ENCODE measurements around the gene COL6A3.

COL6A3 gene

DNA sequence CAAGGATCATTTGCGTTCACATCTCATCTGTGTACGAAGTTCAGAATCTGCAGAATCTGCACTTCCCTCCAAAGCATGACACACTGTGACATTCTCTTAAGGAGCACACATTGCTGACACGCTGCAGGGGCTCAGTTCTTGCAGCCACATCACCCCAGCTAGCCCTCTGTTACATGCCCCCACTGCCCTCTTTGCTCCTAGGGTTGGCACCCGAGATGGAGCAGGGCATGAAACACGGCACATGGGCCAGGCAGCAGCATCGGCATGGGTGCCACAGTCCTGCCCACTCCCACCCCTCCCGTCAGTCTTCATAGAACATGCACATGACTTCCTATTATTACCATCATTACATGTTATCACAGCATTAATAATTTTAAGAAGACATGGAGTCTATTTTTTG is 76.4 kb downstream of the COL6A3 start:
- Histone ChIP-seq H3K27ac (ENCODE audit: low read depth, low read length) (no peak overlapping the region), H3K4me2 (ENCODE audit: low read length) (no peak overlapping the region), H3K4me3 (ENCODE audit: low read length) (no peak overlapping the region), H3K27me3 (ENCODE audit: control insufficient read depth, low read length) (0 out of 2 replicates have a peak, but pooled peaks cover 2% of the 10 kb centered on the region), H3K9me3 (ENCODE audit: control insufficient read depth, insufficient read depth, low read length) (no peaks in the 10 kb centered on the region), H3K4me1 (ENCODE audit: control insufficient read depth, low read length) (no peaks in the 10 kb centered on the region), H3K36me3 (ENCODE audit: control insufficient read depth, low read length) (no peaks in the 10 kb centered on the region), H3F3A (ENCODE audit: control insufficient read depth, insufficient read depth) (no peaks in the 10 kb centered on the region), H3K9me2 (replicated peaks; ENCODE audit: control insufficient read depth, low read length) (no peaks in the 10 kb centered on the region), H4K20me1 (ENCODE audit: control insufficient read depth, insufficient read depth, low read depth, low read length) (no peaks in the 10 kb centered on the region), H3K79me2 (ENCODE audit: control insufficient read depth, low read length) (no peaks in the 10 kb centered on the region)
- no peak for TF ChIP-seq EZH2phosphoT487 (IDR thresholded peaks at IDR 0.05; ENCODE audit: borderline replicate concordance, low read length)
- TF ChIP-seq, protein P1, sequence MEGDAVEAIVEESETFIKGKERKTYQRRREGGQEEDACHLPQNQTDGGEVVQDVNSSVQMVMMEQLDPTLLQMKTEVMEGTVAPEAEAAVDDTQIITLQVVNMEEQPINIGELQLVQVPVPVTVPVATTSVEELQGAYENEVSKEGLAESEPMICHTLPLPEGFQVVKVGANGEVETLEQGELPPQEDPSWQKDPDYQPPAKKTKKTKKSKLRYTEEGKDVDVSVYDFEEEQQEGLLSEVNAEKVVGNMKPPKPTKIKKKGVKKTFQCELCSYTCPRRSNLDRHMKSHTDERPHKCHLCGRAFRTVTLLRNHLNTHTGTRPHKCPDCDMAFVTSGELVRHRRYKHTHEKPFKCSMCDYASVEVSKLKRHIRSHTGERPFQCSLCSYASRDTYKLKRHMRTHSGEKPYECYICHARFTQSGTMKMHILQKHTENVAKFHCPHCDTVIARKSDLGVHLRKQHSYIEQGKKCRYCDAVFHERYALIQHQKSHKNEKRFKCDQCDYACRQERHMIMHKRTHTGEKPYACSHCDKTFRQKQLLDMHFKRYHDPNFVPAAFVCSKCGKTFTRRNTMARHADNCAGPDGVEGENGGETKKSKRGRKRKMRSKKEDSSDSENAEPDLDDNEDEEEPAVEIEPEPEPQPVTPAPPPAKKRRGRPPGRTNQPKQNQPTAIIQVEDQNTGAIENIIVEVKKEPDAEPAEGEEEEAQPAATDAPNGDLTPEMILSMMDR (IDR thresholded peaks at IDR 0.05; ENCODE audit: low read depth, low read length, poor library complexity, severe bottlenecking): no peak

DNA sequence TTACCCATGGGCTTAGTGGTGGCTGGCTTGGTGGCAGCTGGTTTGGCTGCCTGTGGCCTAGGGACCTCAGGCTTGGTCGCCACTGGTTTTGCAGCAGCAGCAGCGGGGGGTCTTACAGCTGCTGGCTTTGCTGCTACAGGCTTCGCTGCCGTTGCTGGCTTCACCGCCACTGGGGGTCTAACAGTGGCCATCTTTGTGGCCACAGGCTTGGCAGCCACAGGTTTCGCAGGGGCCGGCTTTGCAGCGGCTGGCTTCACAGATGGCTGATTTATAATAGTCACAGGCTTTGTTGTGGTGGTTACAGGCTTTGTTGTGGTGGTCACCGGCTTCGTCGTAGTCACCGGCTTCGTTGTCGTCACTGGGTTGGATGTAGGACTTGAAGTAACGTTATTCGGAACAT is 77.8 kb downstream of the COL6A3 start:
- H3K4me3 ChIP-seq (ENCODE audit: low read length): no peak overlapping the region
- 0 out of 2 replicates have a peak, but pooled peaks cover 5% of the 10 kb centered on the region for H3K27me3 ChIP-seq (ENCODE audit: control insufficient read depth, low read length)
- H3K27ac ChIP-seq (ENCODE audit: low read depth, low read length): no peak overlapping the region
- H3K4me1 ChIP-seq (ENCODE audit: control insufficient read depth, low read length): no peaks in the 10 kb centered on the region
- H3F3A ChIP-seq (ENCODE audit: control insufficient read depth, insufficient read depth): no peaks in the 10 kb centered on the region
- H3K4me2 ChIP-seq (ENCODE audit: low read length): no peak overlapping the region
- H3K9me3 ChIP-seq (ENCODE audit: control insufficient read depth, insufficient read depth, low read length): no peaks in the 10 kb centered on the region
- TF ChIP-seq, protein P1 (IDR thresholded peaks at IDR 0.05; ENCODE audit: low read depth, low read length, poor library complexity, severe bottlenecking): no peak
- TF ChIP-seq EZH2phosphoT487 (IDR thresholded peaks at IDR 0.05; ENCODE audit: borderline replicate concordance, low read length): no peak
- no peaks in the 10 kb centered on the region for H3K9me2 ChIP-seq (replicated peaks; ENCODE audit: control insufficient read depth, low read length)
- no peaks in the 10 kb centered on the region for H4K20me1 ChIP-seq (ENCODE audit: control insufficient read depth, insufficient read depth, low read depth, low read length)
- H3K79me2 ChIP-seq (ENCODE audit: control insufficient read depth, low read length): no peaks in the 10 kb centered on the region
- no peaks in the 10 kb centered on the region for H3K36me3 ChIP-seq (ENCODE audit: control insufficient read depth, low read length)

DNA sequence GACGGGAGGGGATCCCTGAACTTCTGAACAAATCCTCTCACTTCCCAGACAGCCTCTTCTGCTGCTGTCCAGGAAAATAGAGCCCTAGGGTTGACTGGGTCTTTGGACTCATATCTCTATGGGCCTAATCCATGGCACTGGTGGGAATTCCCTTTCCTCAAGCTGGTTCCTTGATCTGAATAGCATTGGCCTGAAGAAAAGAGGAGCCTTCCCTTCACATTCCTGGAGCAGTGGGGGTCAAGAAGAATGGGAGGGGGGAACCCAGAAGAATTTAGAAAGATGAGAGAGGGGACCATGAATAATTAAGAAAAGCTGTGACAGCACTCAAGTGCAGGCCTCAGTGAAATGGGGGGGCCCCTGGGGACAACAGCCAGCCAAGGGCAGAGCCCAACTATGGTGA is 80.2 kb downstream of the COL6A3 start:
- no peak for TF ChIP-seq EZH2phosphoT487 (IDR thresholded peaks at IDR 0.05; ENCODE audit: borderline replicate concordance, low read length)
- TF ChIP-seq, protein P1 (IDR thresholded peaks at IDR 0.05; ENCODE audit: low read depth, low read length, poor library complexity, severe bottlenecking): no peak
- Histone ChIP-seq H3K9me2 (replicated peaks; ENCODE audit: control insufficient read depth, low read length) (no peaks in the 10 kb centered on the region), H4K20me1 (ENCODE audit: control insufficient read depth, insufficient read depth, low read depth, low read length) (no peaks in the 10 kb centered on the region), H3K4me1 (ENCODE audit: control insufficient read depth, low read length) (no peaks in the 10 kb centered on the region), H3K4me2 (ENCODE audit: low read length) (no peak overlapping the region), H3K27me3 (ENCODE audit: control insufficient read depth, low read length) (peaks cover 8% of the 10 kb centered on the region; the same call in 1 of the 2 replicates), H3K36me3 (ENCODE audit: control insufficient read depth, low read length) (no peaks in the 10 kb centered on the region), H3K4me3 (ENCODE audit: low read length) (no peak overlapping the region), H3K9me3 (ENCODE audit: control insufficient read depth, insufficient read depth, low read length) (no peaks in the 10 kb centered on the region), H3K79me2 (ENCODE audit: control insufficient read depth, low read length) (no peaks in the 10 kb centered on the region), H3K27ac (ENCODE audit: low read depth, low read length) (no peak overlapping the region), H3F3A (ENCODE audit: control insufficient read depth, insufficient read depth) (no peaks in the 10 kb centered on the region)

All from DOHH2 (cell line).